ENCODE data around the gene LYPD3.

Gene LYPD3

DNA sequence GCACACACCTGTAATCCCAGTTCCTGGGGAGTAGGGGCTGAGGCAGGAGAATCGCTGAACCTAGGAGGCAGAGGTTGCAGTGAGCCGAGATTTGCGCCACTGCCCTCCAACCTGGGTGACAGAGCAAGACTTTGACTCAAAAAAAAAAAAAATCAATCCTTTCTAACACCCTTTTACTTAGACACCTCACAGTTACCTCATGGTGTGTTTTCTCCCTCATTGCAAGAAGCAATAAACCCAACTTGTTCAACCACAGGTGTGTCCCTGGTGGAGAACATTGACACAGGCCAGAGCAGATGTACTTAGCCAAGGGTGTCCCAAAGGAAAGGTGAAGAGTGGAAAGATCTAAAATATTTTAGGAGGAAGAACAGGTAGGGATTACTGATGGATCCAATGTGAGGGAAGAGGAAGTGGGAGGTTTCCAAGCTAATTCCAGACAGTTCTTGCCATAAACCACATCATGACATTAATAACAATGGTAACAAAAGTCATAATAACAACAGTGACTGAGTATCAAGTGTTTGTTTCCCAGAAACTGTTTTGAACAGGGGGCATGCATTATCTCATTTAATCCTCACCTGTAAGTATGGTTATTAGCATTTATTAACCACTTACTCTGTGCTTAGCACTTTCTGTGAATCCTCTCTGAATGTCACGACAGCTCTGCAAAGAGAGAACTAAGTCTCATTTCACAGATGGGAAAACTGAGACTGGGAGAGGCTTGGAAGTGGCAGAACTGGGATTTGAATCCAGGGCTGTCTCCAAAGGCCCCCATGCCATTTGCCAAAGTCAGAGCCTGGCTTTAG lies 3.1 kb upstream of the LYPD3 start:
- POLR2A ChIA-PET = no interaction called here
- CTCF ChIA-PET = interaction anchor here (6.9 kb wide), 1 partner anchor 21 kb away, joined by 62 read pairs; no protein-coding TSS in a partner anchor
- TF ChIP-seq, protein P1, sequence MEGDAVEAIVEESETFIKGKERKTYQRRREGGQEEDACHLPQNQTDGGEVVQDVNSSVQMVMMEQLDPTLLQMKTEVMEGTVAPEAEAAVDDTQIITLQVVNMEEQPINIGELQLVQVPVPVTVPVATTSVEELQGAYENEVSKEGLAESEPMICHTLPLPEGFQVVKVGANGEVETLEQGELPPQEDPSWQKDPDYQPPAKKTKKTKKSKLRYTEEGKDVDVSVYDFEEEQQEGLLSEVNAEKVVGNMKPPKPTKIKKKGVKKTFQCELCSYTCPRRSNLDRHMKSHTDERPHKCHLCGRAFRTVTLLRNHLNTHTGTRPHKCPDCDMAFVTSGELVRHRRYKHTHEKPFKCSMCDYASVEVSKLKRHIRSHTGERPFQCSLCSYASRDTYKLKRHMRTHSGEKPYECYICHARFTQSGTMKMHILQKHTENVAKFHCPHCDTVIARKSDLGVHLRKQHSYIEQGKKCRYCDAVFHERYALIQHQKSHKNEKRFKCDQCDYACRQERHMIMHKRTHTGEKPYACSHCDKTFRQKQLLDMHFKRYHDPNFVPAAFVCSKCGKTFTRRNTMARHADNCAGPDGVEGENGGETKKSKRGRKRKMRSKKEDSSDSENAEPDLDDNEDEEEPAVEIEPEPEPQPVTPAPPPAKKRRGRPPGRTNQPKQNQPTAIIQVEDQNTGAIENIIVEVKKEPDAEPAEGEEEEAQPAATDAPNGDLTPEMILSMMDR (IDR thresholded peaks at IDR 0.05; ENCODE audit: insufficient read depth, low read length, missing control alignments) = no peak
- DNase-seq (ENCODE audit: low read depth, low spot score) = no peak
- no peak overlapping the region for H3K4me3 ChIP-seq (ENCODE audit: low read depth, low read length)

DNA sequence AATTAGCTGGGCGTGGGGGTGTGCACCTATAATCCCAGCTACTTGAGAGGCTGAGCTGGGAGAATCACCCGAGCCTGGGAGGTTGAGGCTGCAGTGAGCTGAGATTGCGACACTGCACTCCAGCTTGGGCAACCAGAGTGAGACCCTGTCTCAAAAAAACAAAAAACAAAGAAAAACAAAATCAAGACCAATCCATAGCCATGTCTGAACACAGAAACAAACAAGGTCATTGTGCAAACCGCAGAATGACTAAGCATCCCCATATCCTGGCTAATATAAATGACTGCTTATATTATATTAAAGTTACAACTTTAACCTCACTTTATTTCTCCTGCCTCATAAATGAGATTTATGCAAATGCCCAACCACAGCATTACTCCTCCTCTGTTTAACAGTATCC lies 2.3 kb upstream of the LYPD3 start:
- CTCF ChIA-PET = interaction anchor here (2.4 to 6.9 kb wide), 2 partner anchors 21 to 52 kb away, joined by 7 to 62 read pairs; no protein-coding TSS in a partner anchor
- H3K4me3 ChIP-seq (ENCODE audit: low read depth, low read length) = no peak overlapping the region
- TF ChIP-seq, protein P1 (IDR thresholded peaks at IDR 0.05; ENCODE audit: insufficient read depth, low read length, missing control alignments) = no peak
- DNase-seq (ENCODE audit: low read depth, low spot score) = no peak
- POLR2A ChIA-PET = interaction anchor here (0.6 kb wide), 1 partner anchor 62 kb away, joined by 3 read pairs; no protein-coding TSS in a partner anchor

DNA sequence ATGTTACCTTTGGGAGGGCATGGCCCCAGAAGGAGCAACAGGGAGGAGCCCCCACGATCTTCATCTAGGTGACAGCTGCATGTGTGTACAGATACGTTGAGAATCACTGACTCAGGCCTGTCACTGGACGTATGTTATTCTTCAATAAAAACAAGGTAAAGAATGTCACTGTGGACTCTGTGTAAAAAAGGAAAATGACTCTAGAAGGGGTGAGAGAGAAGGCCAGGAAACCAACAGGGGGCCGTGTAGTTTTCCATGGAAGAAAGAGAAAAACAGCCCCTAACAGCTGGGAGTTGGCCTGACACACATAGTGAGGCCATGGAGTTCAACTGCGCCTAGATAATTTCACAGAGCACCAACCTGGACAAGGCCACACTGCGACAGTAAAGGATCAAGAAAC lies 1.9 kb upstream of the LYPD3 start:
- H3K4me3 ChIP-seq (ENCODE audit: low read depth, low read length) = no peak overlapping the region
- CTCF ChIA-PET = interaction anchor here (2.4 to 6.9 kb wide), 2 partner anchors 20 to 52 kb away, joined by 7 to 62 read pairs; no protein-coding TSS in a partner anchor
- TF ChIP-seq, protein P1 (IDR thresholded peaks at IDR 0.05; ENCODE audit: insufficient read depth, low read length, missing control alignments) = no peak
- DNase-seq (ENCODE audit: low read depth, low spot score) = no peak
- POLR2A ChIA-PET = interaction anchor here (0.6 kb wide), 1 partner anchor 62 kb away, joined by 3 read pairs; no protein-coding TSS in a partner anchor

DNA sequence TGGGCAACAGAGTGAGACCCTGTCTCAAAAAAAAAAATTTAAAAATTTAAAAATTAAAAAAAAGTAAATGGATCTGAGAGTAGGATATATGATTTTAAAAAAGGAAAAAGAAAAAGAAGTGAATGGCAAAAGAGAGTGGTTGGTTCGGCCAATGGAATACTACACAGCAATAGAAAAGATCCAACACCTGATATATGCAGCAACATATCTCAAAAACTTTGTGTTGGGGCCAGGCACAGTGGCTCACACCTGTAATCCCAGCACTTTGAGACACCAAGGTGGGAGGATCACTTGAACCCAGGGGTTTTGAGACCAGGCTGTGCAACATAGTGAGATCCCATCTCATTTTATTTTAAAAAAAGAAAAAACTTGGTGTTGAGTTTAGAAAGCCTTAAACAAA lies 1.4 kb upstream of the LYPD3 start:
- ChIA-PET POLR2A (no interaction called here), CTCF (interaction anchor here (2.4 to 6.9 kb wide), 2 partner anchors 20 to 53 kb away, joined by 7 to 62 read pairs; no protein-coding TSS in a partner anchor)
- TF ChIP-seq, protein P1 (IDR thresholded peaks at IDR 0.05; ENCODE audit: insufficient read depth, low read length, missing control alignments) = no peak
- H3K4me3 ChIP-seq (ENCODE audit: low read depth, low read length) = no peak overlapping the region
- DNase-seq (ENCODE audit: low read depth, low spot score) = no peak

DNA sequence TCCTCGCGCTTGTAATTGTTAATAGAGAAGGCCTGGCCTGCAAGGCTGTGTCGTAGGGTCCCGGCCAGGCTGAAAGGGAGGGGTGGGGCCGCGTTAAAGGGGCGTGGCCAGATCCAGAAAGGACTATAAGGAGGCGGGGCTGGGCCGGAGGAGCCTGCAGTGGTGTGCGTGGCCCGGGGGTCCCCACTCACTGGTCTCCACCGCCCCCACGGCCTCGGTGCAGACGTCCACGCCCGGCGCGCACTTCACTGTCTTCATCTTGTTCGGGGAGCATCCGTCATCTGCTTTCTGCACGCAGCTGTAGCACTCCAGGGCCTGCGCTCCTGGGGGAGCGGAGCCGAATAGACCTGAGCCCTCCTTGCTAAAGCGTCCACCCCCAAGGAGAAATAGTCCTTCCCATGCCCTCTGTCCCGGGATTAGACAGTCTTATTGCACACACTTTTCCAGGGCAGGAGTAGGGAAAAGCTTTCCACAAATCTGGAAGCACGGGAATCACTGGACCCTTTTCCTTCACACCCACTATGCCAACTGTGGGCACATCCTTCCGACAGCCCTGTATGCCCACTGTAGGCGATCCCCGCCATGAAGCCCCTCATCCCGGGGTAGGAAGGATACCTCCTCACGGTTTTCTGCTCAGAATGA lies 1.2 kb downstream of the LYPD3 start:
- DNase-seq (ENCODE audit: low read depth, low spot score) = no peak
- H3K4me3 ChIP-seq (ENCODE audit: low read depth, low read length) = peak overlapping the region; percentile 82
- CTCF ChIA-PET = interaction anchor here (1.0 to 6.9 kb wide), 6 partner anchors 9 to 60 kb away, joined by 4 to 62 read pairs (median 8); no protein-coding TSS in a partner anchor
- POLR2A ChIA-PET = no interaction called here
- TF ChIP-seq, protein P1 (IDR thresholded peaks at IDR 0.05; ENCODE audit: insufficient read depth, low read length, missing control alignments) = no peak

All from AG04449 (cell line).